ENCODE results near the gene SLC25A42. TPM values are rescaled to one million over a fixed set of nuclear protein-coding genes. Genes with fewer than 3 reads are reported as not detected.
A peak's percentile ranks its signal among the peaks of the same experiment; 100 is the strongest.
"Not testable (repeated sequence)": the region's sequence is repeated elsewhere in the genome, so short reads cannot be mapped to it uniquely, and the experiment has no call there.

SLC25A42 gene
- total RNA-seq (9.7 TPM), polyA plus RNA-seq (ENCODE audit: insufficient read depth, low read depth, low replicate concordance) (70.7 TPM)
- long read RNA-seq, donor 1, partial matches to known transcripts, result 18 of 20 reads
- long read RNA-seq, donor 1, other reads (novel, unspliced or antisense), result 0 of 20 reads
- long read RNA-seq, donor 2, partial matches to known transcripts, result 0 of 1 reads
- long read RNA-seq, donor 2, other reads (novel, unspliced or antisense), result 0 of 1 reads
- long read RNA-seq, donor 3, partial matches to known transcripts, result 62 of 84 reads
- long read RNA-seq, donor 3, other reads (novel, unspliced or antisense), result 22 of 84 reads
- long read RNA-seq, donor 4, partial matches to known transcripts, result 0 of 3 reads
- long read RNA-seq, donor 4, other reads (novel, unspliced or antisense), result 0 of 3 reads
- long read RNA-seq, donor 5, result 0 reads
- long read RNA-seq, donor 6, partial matches to known transcripts, result 0 of 1 reads
- long read RNA-seq, donor 6, other reads (novel, unspliced or antisense), result 0 of 1 reads
- long read RNA-seq, donor 7, transcript SLC25A42-201 (8 exons, 3,120 nt), result major isoform, 9 of 20 reads
- long read RNA-seq, donor 7, partial matches to known transcripts, result 1 of 20 reads
- long read RNA-seq, donor 7, other reads (novel, unspliced or antisense), result 8 of 20 reads
- long read RNA-seq, donor 8, partial matches to known transcripts, result 35 of 41 reads
- long read RNA-seq, donor 8, other reads (novel, unspliced or antisense), result 5 of 41 reads
- long read RNA-seq, donor 9, partial matches to known transcripts, result 0 of 1 reads
- long read RNA-seq, donor 9, other reads (novel, unspliced or antisense), result 0 of 1 reads
- long read RNA-seq, donor 10, partial matches to known transcripts, result 0 of 4 reads
- long read RNA-seq, donor 10, other reads (novel, unspliced or antisense), result 0 of 4 reads

- Histone ChIP-seq H3K4me1 (ENCODE audit: control insufficient read depth in 2 of 3, insufficient read depth in 2 of 3, low read depth in 1 of 3, low read length in 3 of 3) (peaks cover 0 to 25% (median 23%) of the 10 kb centered on the region in 3 donors), H3K4me3 (ENCODE audit: low read length in 3 of 3) (peak within 1 kb of the TSS; percentile 62 to 88 (median 73)), H3K36me3 (ENCODE audit: control insufficient read depth in 2 of 3, insufficient read depth in 3 of 3, low read length in 3 of 3) (no peaks in the 10 kb centered on the region), H3K27ac (ENCODE audit: low read depth in 2 of 2, low read length in 2 of 2) (peak within 1 kb of the TSS; percentile 81), H3K9me3 (ENCODE audit: control insufficient read depth in 2 of 3, insufficient read depth in 1 of 3, low read length in 3 of 3) (no peaks in the 10 kb centered on the region), H3K27me3 (ENCODE audit: control insufficient read depth, insufficient read depth, low read length) (no peaks in the 10 kb centered on the region), H3K9ac (ENCODE audit: low read length in 3 of 3) (peak within 1 kb of the TSS; percentile 57 to 79 (median 70))
- DNase-seq (peak; percentile 100), FAIRE-seq (peak; percentile 98)
- TF ChIP-seq CTCF (IDR thresholded peaks at IDR 0.05; ENCODE audit: borderline replicate concordance, extremely low read depth, insufficient read depth), result no peak
- intact Hi-C loops (cut with DNase I), result no loop called here
Measured at GRCh38 chr19:19063183-19064097, at the start of gene SLC25A42. Gene SLC25A42 (plus strand): TSS chr19:19063994. CDS start chr19:19096125, 32,131 bp downstream.

GRCh38 chr19:19021115-19021514, 42.7 kb upstream of the SLC25A42 start:
- no peaks in the 10 kb centered on the region for H3K9me3 ChIP-seq (ENCODE audit: control insufficient read depth in 2 of 3, insufficient read depth in 1 of 3, low read length in 3 of 3)
- FAIRE-seq (no peak), DNase-seq (peak in 2 of 5 donors; percentile 21 to 43)
- H3K27ac ChIP-seq (ENCODE audit: low read depth in 2 of 2, low read length in 2 of 2), result peak overlapping the region; percentile 26 to 59
- H3K4me3 ChIP-seq (ENCODE audit: low read length in 3 of 3), result no peak overlapping the region
- TF ChIP-seq CTCF (IDR thresholded peaks at IDR 0.05; ENCODE audit: borderline replicate concordance, extremely low read depth, insufficient read depth), result no peak
- intact Hi-C loops (cut with DNase I), result no loop called here
- H3K36me3 ChIP-seq (ENCODE audit: control insufficient read depth in 2 of 3, insufficient read depth in 3 of 3, low read length in 3 of 3), result peaks cover 9 to 49% (median 26%) of the 10 kb centered on the region in 3 donors
- H3K27me3 ChIP-seq (ENCODE audit: control insufficient read depth, insufficient read depth, low read length), result no peaks in the 10 kb centered on the region
- H3K9ac ChIP-seq (ENCODE audit: low read length in 3 of 3), result no peak overlapping the region
- H3K4me1 ChIP-seq (ENCODE audit: control insufficient read depth in 2 of 3, insufficient read depth in 2 of 3, low read depth in 1 of 3, low read length in 3 of 3), result peaks cover 0 to 7% (median 0%) of the 10 kb centered on the region in 3 donors

- no peaks in the 10 kb centered on the region for H3K9me3 ChIP-seq (ENCODE audit: control insufficient read depth in 2 of 3, insufficient read depth in 1 of 3, low read length in 3 of 3)
- H3K9ac ChIP-seq (ENCODE audit: low read length in 3 of 3), result no peak overlapping the region
- DNase-seq (no peak), FAIRE-seq (no peak)
- H3K27me3 ChIP-seq (ENCODE audit: control insufficient read depth, insufficient read depth, low read length), result no peaks in the 10 kb centered on the region
- no peak overlapping the region for H3K4me3 ChIP-seq (ENCODE audit: low read length in 3 of 3)
- no peak overlapping the region for H3K27ac ChIP-seq (ENCODE audit: low read depth in 2 of 2, low read length in 2 of 2)
- intact Hi-C loops (cut with DNase I), result no loop called here
- peaks cover 0 to 16% (median 0%) of the 10 kb centered on the region in 3 donors for H3K4me1 ChIP-seq (ENCODE audit: control insufficient read depth in 2 of 3, insufficient read depth in 2 of 3, low read depth in 1 of 3, low read length in 3 of 3)
- TF ChIP-seq CTCF (IDR thresholded peaks at IDR 0.05; ENCODE audit: borderline replicate concordance, extremely low read depth, insufficient read depth), result no peak
- H3K36me3 ChIP-seq (ENCODE audit: control insufficient read depth in 2 of 3, insufficient read depth in 3 of 3, low read length in 3 of 3), result peaks cover 8 to 40% (median 26%) of the 10 kb centered on the region in 3 donors
Measured at GRCh38 chr19:19022380-19022961, 41.3 kb upstream of the SLC25A42 start.

GRCh38 chr19:19023376-19023775, 40.4 kb upstream of the SLC25A42 start:
- H3K36me3 ChIP-seq (ENCODE audit: control insufficient read depth in 2 of 3, insufficient read depth in 3 of 3, low read length in 3 of 3), result peaks cover 8 to 41% (median 26%) of the 10 kb centered on the region in 3 donors
- H3K9me3 ChIP-seq (ENCODE audit: control insufficient read depth in 2 of 3, insufficient read depth in 1 of 3, low read length in 3 of 3); FAIRE-seq: not testable (repeated sequence)

More at GRCh38 chr19:19023376-19023775, 40.4 kb upstream of the SLC25A42 start:
- H3K4me3 ChIP-seq (ENCODE audit: low read length in 3 of 3); H3K27me3 ChIP-seq (ENCODE audit: control insufficient read depth, insufficient read depth, low read length); H3K9ac ChIP-seq (ENCODE audit: low read length in 3 of 3); DNase-seq; H3K27ac ChIP-seq (ENCODE audit: low read depth in 2 of 2, low read length in 2 of 2); intact Hi-C loops (cut with DNase I): not testable (repeated sequence)
- H3K4me1 ChIP-seq (ENCODE audit: control insufficient read depth in 2 of 3, insufficient read depth in 2 of 3, low read depth in 1 of 3, low read length in 3 of 3), result peaks cover 0 to 18% (median 0%) of the 10 kb centered on the region in 3 donors
